Pancreas (tissue), 10 donors: Measurements from ENCODE around the gene C17orf67. TPM values are rescaled to one million over a fixed set of nuclear protein-coding genes. Genes with fewer than 3 reads are reported as not detected.

Experiments used
- ATAC-seq, 4 donors: fragments of 200-7000 bp; cut with Tn5 transposase; one replicate each; pipeline versions ENCODE4 v1.8.0 to v1.9.1; 2020; ENCODE audit warnings: mild to moderate bottlenecking in 4 of 4, moderate library complexity in 4 of 4
- DNase-seq, 6 donors: peaks; one replicate each; pipeline ENCODE4 v3.0.0-alpha.2; 2020
- FAIRE-seq: peaks from 2 replicates; lab custom pipeline; 2012; peaks lifted over from hg19 to GRCh38; lab: Jason Lieb, UNC
- H3K27ac ChIP-seq, 4 donors: fragments of 200-600 bp; sonication (generic); 1 replicate in 3 of 4; 2 replicates in 1 of 4; pipeline versions ENCODE4 v1.5.0 to v1.8.0; 2020
- H3K27me3 ChIP-seq, 4 donors: fragments of 200-600 bp; one replicate each; pipeline ENCODE4 v1.8.0; 2021
- H3K36me3 ChIP-seq, 3 donors: fragments of 200-600 bp; sonication (generic) in 1 of 3; one replicate each; pipeline versions ENCODE4 v1.5.0 to v1.8.0; 2020 to 2021
- H3K4me1 ChIP-seq, 3 donors: fragments of 200-600 bp; one replicate each; pipeline ENCODE4 v1.8.0; 2021
- H3K4me3 ChIP-seq, 4 donors: fragments of 200-600 bp; sonication (generic) in 2 of 4; one replicate each; pipeline versions ENCODE4 v1.5.0 to v1.8.0; 2020 to 2021
- H3K9me3 ChIP-seq, 4 donors: fragments of 200-600 bp; one replicate each; pipeline ENCODE4 v1.8.0; 2021
- CTCF ChIP-seq, 4 donors: fragments of 200-600 bp; sonication (generic) in 3 of 4; IDR thresholded peaks; one replicate each; pipeline versions ENCODE4 v1.5.0 to v1.8.0; 2021; ENCODE audit warnings: antibody characterized with exemption in 4 of 4
- WGBS, 2 donors: extraction: QIAGEN DNeasy Blood & Tissue Kit; methylation state at CpG; one replicate each; pipeline ENCODE4 v1.1.7; 2013; 5-methylcytosine and 5-hydroxymethylcytosine counted together
- intact Hi-C, 3 donors: fragments of 100-400 bp; cut with DNase I; formaldehyde crosslinking; loops; one replicate each; pipeline versions ENCODE4 v1.11.1 to v1.14.2; 2022
- polyA plus RNA-seq, 2 donors: library from polyadenylated mRNA; stranded (reverse); fragments of 200-250 nt; gene quantifications; one replicate each; pipeline ENCODE4 v1.2.3, GENCODE V29; 2013
- total RNA-seq, 6 donors: library from RNA; stranded (reverse); fragmentation: NEBNext Ultra II Directional in 4 of 6; extraction: Animal tissue kit (Norgen Biotek cat#: 25700) in 4 of 6; gene quantifications; one replicate each; pipeline versions ENCODE4 v1.2.1 to v1.2.4, GENCODE V29; 2021 to 2023
- donor health status: healthy with polysubstance abuse.
- donor health status: DM: no; HTN: no; CAD: no; lungs with moderate emphysema.
- donor health status: DM: no; HTN: no; CAD: no.
- donor health status: control.
- donor health status: control.
- donor health status: Bipolar disorder and iron deficiency.
- donor health status: DM: yes; HTN: yes; CAD: no.
- donor health status: DM: no; HTN: no; CAD: no.
- donor health status: DM: no; HTN: no; CAD: no.
- donor health status: DM: yes; HTN: yes; CAD: no.

C17orf67 gene
- total and polyA plus RNA-seq, 8 donors, result 1.0 to 9.6 (median 1.8) TPM

- TF ChIP-seq CTCF (IDR thresholded peaks at IDR 0.05), result no peak
- DNase-seq (no peak), FAIRE-seq (no peak), ATAC-seq (no peak)
- H3K27me3 ChIP-seq, result peaks cover 0 to 7% (median 0%) of the 10 kb centered on the region in 4 donors
- no peaks in the 10 kb centered on the region for H3K36me3 ChIP-seq
- intact Hi-C loops, result no loop called here
- 63 to 79% methylated on average over 4 of the region's 4 CpGs for WGBS, 2 donors
- no peak overlapping the region for H3K27ac ChIP-seq
- H3K4me1 ChIP-seq, result no peaks in the 10 kb centered on the region
- no peaks in the 10 kb centered on the region for H3K9me3 ChIP-seq
- H3K4me3 ChIP-seq, result no peak overlapping the region
Measured at GRCh38 chr17:56771975-56772374, 61.7 kb downstream of the C17orf67 start.

GRCh38 chr17:56771563-56771962 is 62.2 kb downstream of the C17orf67 start:
- WGBS, 2 donors, result 63 to 72% methylated on average over 2 of the region's 2 CpGs
- intact Hi-C loops, result no loop called here
- H3K9me3 ChIP-seq, result no peaks in the 10 kb centered on the region

DNA sequence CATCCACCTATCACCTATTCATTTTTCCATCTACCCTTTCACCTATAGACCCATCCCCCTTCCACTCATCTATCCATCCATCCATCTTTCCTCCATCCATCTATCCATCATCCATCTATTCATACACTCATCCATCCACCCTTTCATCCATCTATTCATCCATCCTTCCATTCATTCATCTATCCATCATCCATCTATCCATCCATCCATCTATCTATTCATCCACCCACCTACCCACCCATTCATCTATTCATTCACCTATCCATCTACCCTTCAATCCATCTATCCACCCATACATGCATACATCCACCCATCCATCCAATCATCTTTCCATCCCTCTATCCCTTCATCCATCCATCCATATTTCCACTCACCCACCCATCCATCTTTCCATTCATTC is 63.3 kb downstream of the C17orf67 start:
- H3K9me3 ChIP-seq, result no peaks in the 10 kb centered on the region
- FAIRE-seq, result no peak
- H3K36me3 ChIP-seq, result no peaks in the 10 kb centered on the region
- DNase-seq, result no peak
- H3K4me3 ChIP-seq, result no peak overlapping the region
- no peak for ATAC-seq
- H3K27ac ChIP-seq, result no peak overlapping the region
- intact Hi-C loops, result no loop called here
- peaks cover 0 to 7% (median 0%) of the 10 kb centered on the region in 4 donors for H3K27me3 ChIP-seq
- no peak for TF ChIP-seq CTCF (IDR thresholded peaks at IDR 0.05)
- H3K4me1 ChIP-seq, result no peaks in the 10 kb centered on the region

More at GRCh38 chr17:56771563-56771962, 62.2 kb downstream of the C17orf67 start:
- H3K4me1 ChIP-seq, result no peaks in the 10 kb centered on the region
- no peak for DNase-seq
- H3K27me3 ChIP-seq, result peaks cover 0 to 7% (median 0%) of the 10 kb centered on the region in 4 donors
- H3K4me3 ChIP-seq, result no peak overlapping the region
- no peak for ATAC-seq
- H3K27ac ChIP-seq, result no peak overlapping the region
- FAIRE-seq, result no peak
- TF ChIP-seq CTCF (IDR thresholded peaks at IDR 0.05), result no peak
- no peaks in the 10 kb centered on the region for H3K36me3 ChIP-seq

- no peak overlapping the region for H3K27ac ChIP-seq
- ATAC-seq (no peak), FAIRE-seq (no peak), DNase-seq (no peak)
- no peak overlapping the region for H3K4me3 ChIP-seq
- intact Hi-C loops, result no loop called here
- H3K4me1 ChIP-seq, result no peaks in the 10 kb centered on the region
- no peaks in the 10 kb centered on the region for H3K9me3 ChIP-seq
- WGBS, 2 donors, result 81 to 85% methylated on average over 4 of the region's 4 CpGs
- TF ChIP-seq CTCF (IDR thresholded peaks at IDR 0.05), result no peak
- H3K36me3 ChIP-seq, result no peaks in the 10 kb centered on the region
- no peaks in the 10 kb centered on the region for H3K27me3 ChIP-seq
Measured at GRCh38 chr17:56765449-56765848, 68.3 kb downstream of the C17orf67 start.

DNA sequence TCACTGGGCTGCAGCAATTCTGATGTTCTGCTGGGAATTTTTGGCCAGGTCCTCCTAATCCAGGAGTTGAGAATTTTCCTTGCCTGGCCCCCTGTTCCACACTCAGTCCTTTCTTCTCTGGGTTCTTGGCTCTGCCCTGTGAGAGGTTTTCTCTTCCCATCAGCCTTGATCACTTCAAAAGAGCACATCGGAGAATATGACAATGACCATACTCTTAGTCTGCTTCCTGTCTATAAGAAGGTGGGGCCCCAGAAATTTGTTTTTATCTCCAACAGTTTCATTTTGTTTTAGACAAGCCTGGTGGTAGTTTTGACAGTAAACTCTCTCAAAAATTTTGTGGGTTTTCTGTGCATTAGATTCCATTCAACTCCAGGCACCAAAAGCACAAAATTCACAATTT is 70.7 kb downstream of the C17orf67 start:
- ATAC-seq (no peak), FAIRE-seq (no peak), DNase-seq (no peak)
- TF ChIP-seq CTCF (IDR thresholded peaks at IDR 0.05), result no peak
- Histone ChIP-seq H3K4me1 (no peaks in the 10 kb centered on the region), H3K9me3 (no peaks in the 10 kb centered on the region), H3K4me3 (no peak overlapping the region), H3K36me3 (no peaks in the 10 kb centered on the region), H3K27ac (no peak overlapping the region), H3K27me3 (no peaks in the 10 kb centered on the region)
- WGBS, 2 donors, result 73 to 80% methylated on average over 1 of the region's 1 CpG
- intact Hi-C loops, result no loop called here
